Measurements from ENCODE around the gene SGPP1. TPM values are rescaled to one million over a fixed set of nuclear protein-coding genes. Genes with fewer than 3 reads are reported as not detected.
"Not testable (repeated sequence)": the region's sequence is repeated elsewhere in the genome, so short reads cannot be mapped to it uniquely, and the experiment has no call there.

SGPP1 gene
- total RNA-seq, 1 experiment from 2014 or later: 29.2 TPM

GRCh38 chr14:63726499-63726898, 1.4 kb downstream of the SGPP1 start:
- no peak for DNase-seq (ENCODE audit: low read depth)

GRCh38 chr14:63725786-63726460, 1.9 kb downstream of the SGPP1 start:
- DNase-seq (ENCODE audit: low read depth): no peak

GRCh38 chr14:63717702-63718101, 10.2 kb downstream of the SGPP1 start:
- DNase-seq (ENCODE audit: low read depth): peak; percentile 38

- no peak for DNase-seq (ENCODE audit: low read depth)
These were observed 12.5 kb downstream of the SGPP1 start for GRCh38 chr14:63715360-63715759.

GRCh38 chr14:63713764-63714163, 14.1 kb downstream of the SGPP1 start:
- peak; percentile 64 for DNase-seq (ENCODE audit: low read depth)

GRCh38 chr14:63713058-63713457, 14.8 kb downstream of the SGPP1 start:
- DNase-seq (ENCODE audit: low read depth): no peak

- no peak for DNase-seq (ENCODE audit: low read depth)
These were observed 15.7 kb downstream of the SGPP1 start for GRCh38 chr14:63712123-63712522.

- no peak for DNase-seq (ENCODE audit: low read depth)
These were observed 17.4 kb downstream of the SGPP1 start for GRCh38 chr14:63710497-63710896.

GRCh38 chr14:63709589-63709988, 18.3 kb downstream of the SGPP1 start:
- DNase-seq (ENCODE audit: low read depth): no peak

GRCh38 chr14:63707216-63707615, 20.6 kb downstream of the SGPP1 start:
- DNase-seq (ENCODE audit: low read depth): no peak

GRCh38 chr14:63705561-63706070, 22.2 kb downstream of the SGPP1 start:
- DNase-seq (ENCODE audit: low read depth): no peak

GRCh38 chr14:63702530-63702929, 25.3 kb downstream of the SGPP1 start:
- not testable (repeated sequence) for DNase-seq (ENCODE audit: low read depth)

- DNase-seq (ENCODE audit: low read depth): no peak
These were observed 26.1 kb downstream of the SGPP1 start for GRCh38 chr14:63701606-63702299.

GRCh38 chr14:63692310-63693020, 35.4 kb downstream of the SGPP1 start:
- no peak for DNase-seq (ENCODE audit: low read depth)

GRCh38 chr14:63689132-63689531, 38.7 kb downstream of the SGPP1 start:
- DNase-seq (ENCODE audit: low read depth): no peak

GRCh38 chr14:63686926-63687325, 40.9 kb downstream of the SGPP1 start:
- no peak for DNase-seq (ENCODE audit: low read depth)

- DNase-seq (ENCODE audit: low read depth): no peak
These were observed 42.5 kb downstream of the SGPP1 start for GRCh38 chr14:63685401-63685800.

- no peak for DNase-seq (ENCODE audit: low read depth)
These were observed 44.9 kb downstream of the SGPP1 start for GRCh38 chr14:63682727-63683593.

GRCh38 chr14:63678536-63678935, 49.3 kb downstream of the SGPP1 start:
- no peak for DNase-seq (ENCODE audit: low read depth)

- peak; percentile 97 for DNase-seq (ENCODE audit: low read depth)
These were observed 49.9 kb downstream of the SGPP1 start for GRCh38 chr14:63677891-63678379.

- no peak for DNase-seq (ENCODE audit: low read depth)
These were observed 51.2 kb downstream of the SGPP1 start for GRCh38 chr14:63676615-63677014.

Measured in M059J (cell line).